DOHH2 (cell line): Measurements from ENCODE around the gene ATAD2B.

Source experiments
- H3F3A ChIP-seq: fragments of 200-600 bp; sonication (generic), shearing (Covaris generic); 2 replicates; pipeline ENCODE4 v1.6.0; 2016; ENCODE audit warnings: antibody characterized with exemption, mild to moderate bottlenecking; ENCODE audit not compliant: control insufficient read depth, insufficient read depth
- H3K27ac ChIP-seq: fragments of 200-600 bp; sonication (generic); 2 replicates; pipeline ENCODE4 v1.5.1; 2014; ENCODE audit warnings: low read depth, mild to moderate bottlenecking, low read length, moderate library complexity
- H3K27me3 ChIP-seq: fragments of 200-600 bp; sonication (generic); 2 replicates; pipeline ENCODE4 v1.6.1; 2014; ENCODE audit warnings: mild to moderate bottlenecking, low read length, mixed read lengths; ENCODE audit not compliant: control insufficient read depth
- H3K36me3 ChIP-seq: fragments of 200-600 bp; sonication (generic); 2 replicates; pipeline ENCODE4 v1.6.1; 2014; ENCODE audit warnings: mild to moderate bottlenecking, low read length, moderate library complexity, mixed read lengths; ENCODE audit not compliant: control insufficient read depth
- H3K4me1 ChIP-seq: fragments of 200-600 bp; sonication (generic); 2 replicates; pipeline ENCODE4 v1.6.1; 2014; ENCODE audit warnings: mild to moderate bottlenecking, low read length, mixed read lengths; ENCODE audit not compliant: control insufficient read depth
- H3K4me2 ChIP-seq: fragments of 200-600 bp; sonication (generic); 2 replicates; pipeline ENCODE4 v1.6.0; 2014; ENCODE audit warnings: mild to moderate bottlenecking, low read length, moderate library complexity
- H3K4me3 ChIP-seq: fragments of 200-600 bp; sonication (generic); 2 replicates; pipeline ENCODE4 v1.5.1; 2014; ENCODE audit warnings: mild to moderate bottlenecking, low read length, mixed read lengths
- H3K79me2 ChIP-seq: fragments of 200-600 bp; sonication (generic); 2 replicates; pipeline ENCODE4 v1.6.1; 2014; ENCODE audit warnings: mild to moderate bottlenecking, low read length, mixed read lengths; ENCODE audit not compliant: control insufficient read depth
- H3K9me2 ChIP-seq: fragments of 200-600 bp; sonication (generic); replicated peaks from 2 replicates; pipeline ENCODE4 v1.6.1; 2014; ENCODE audit warnings: mild to moderate bottlenecking, low read length, mixed read lengths; ENCODE audit not compliant: control insufficient read depth
- H3K9me3 ChIP-seq: fragments of 200-600 bp; sonication (generic); 2 replicates; pipeline ENCODE4 v1.6.1; 2014; ENCODE audit warnings: antibody characterized with exemption, low read length, mixed read lengths; ENCODE audit not compliant: control insufficient read depth, insufficient read depth
- H4K20me1 ChIP-seq: fragments of 200-600 bp; sonication (generic); 2 replicates; pipeline ENCODE4 v1.6.0; 2014; ENCODE audit warnings: low read depth, mild to moderate bottlenecking, antibody characterized with exemption, low read length, moderate library complexity; ENCODE audit not compliant: control insufficient read depth, insufficient read depth
- CTCF ChIP-seq: fragments of 200-600 bp; sonication (generic); IDR thresholded peaks from one replicate; pipeline ENCODE4 v1.5.1; 2014; ENCODE audit warnings: antibody characterized with exemption, mild to moderate bottlenecking, low read depth, low read length; ENCODE audit not compliant: poor library complexity, severe bottlenecking
- EZH2phosphoT487 ChIP-seq: fragments of 200-600 bp; sonication (generic); IDR thresholded peaks from 2 replicates; pipeline ENCODE4 v1.6.1; 2017; ENCODE audit warnings: borderline replicate concordance, mild to moderate bottlenecking, antibody characterized with exemption, low read length, moderate library complexity, mixed read lengths

ATAD2B gene

GRCh38 chr2:23843051-23843976 lies 83.6 kb downstream of the ATAD2B start:
- TF ChIP-seq EZH2phosphoT487 (no peak), CTCF (no peak)
- no peak overlapping the region for H3K4me3 ChIP-seq
- no peaks in the 10 kb centered on the region for H4K20me1 ChIP-seq
- no peak overlapping the region for H3K27ac ChIP-seq
- no peak overlapping the region for H3K4me2 ChIP-seq
- no peaks in the 10 kb centered on the region for H3K27me3 ChIP-seq
- H3K4me1 ChIP-seq, result no peaks in the 10 kb centered on the region
- no peaks in the 10 kb centered on the region; the same call in 1 of the 2 replicates for H3K79me2 ChIP-seq
- H3K9me2 ChIP-seq, result no peaks in the 10 kb centered on the region; the same call in 1 of the 2 replicates
- H3F3A ChIP-seq, result no peaks in the 10 kb centered on the region
- no peaks in the 10 kb centered on the region for H3K36me3 ChIP-seq
- H3K9me3 ChIP-seq, result no peaks in the 10 kb centered on the region

- TF ChIP-seq EZH2phosphoT487, result no peak
- no peak for TF ChIP-seq CTCF
- Histone ChIP-seq H3K27ac (no peak overlapping the region), H3F3A (no peaks in the 10 kb centered on the region)
Measured at GRCh38 chr2:23839919-23840578, 86.9 kb downstream of the ATAD2B start.

GRCh38 chr2:23838996-23839395 lies 87.9 kb downstream of the ATAD2B start:
- H4K20me1 ChIP-seq, result no peaks in the 10 kb centered on the region
- no peak overlapping the region for H3K27ac ChIP-seq
- H3F3A ChIP-seq, result no peaks in the 10 kb centered on the region
- H3K79me2 ChIP-seq, result no peaks in the 10 kb centered on the region; the same call in 1 of the 2 replicates
- TF ChIP-seq CTCF, result no peak
- no peaks in the 10 kb centered on the region for H3K9me3 ChIP-seq
- H3K4me2 ChIP-seq, result no peak overlapping the region
- H3K36me3 ChIP-seq, result peaks cover 4% of the 10 kb centered on the region; the same call in 1 of the 2 replicates
- H3K4me1 ChIP-seq, result no peaks in the 10 kb centered on the region
- H3K9me2 ChIP-seq, result no peaks in the 10 kb centered on the region; the same call in 1 of the 2 replicates
- H3K27me3 ChIP-seq, result no peaks in the 10 kb centered on the region
- no peak overlapping the region for H3K4me3 ChIP-seq

More at GRCh38 chr2:23839919-23840578, 86.9 kb downstream of the ATAD2B start:
- Histone ChIP-seq H3K79me2 (no peaks in the 10 kb centered on the region; the same call in 1 of the 2 replicates), H3K4me2 (no peak overlapping the region), H3K27me3 (no peaks in the 10 kb centered on the region), H3K9me3 (no peaks in the 10 kb centered on the region), H3K36me3 (peaks cover 4% of the 10 kb centered on the region; the same call in 1 of the 2 replicates), H4K20me1 (no peaks in the 10 kb centered on the region), H3K4me3 (no peak overlapping the region), H3K4me1 (no peaks in the 10 kb centered on the region), H3K9me2 (no peaks in the 10 kb centered on the region; the same call in 1 of the 2 replicates)
